HCT116 (cell line): ENCODE measurements around the gene ALPL. TPM values are rescaled to one million over a fixed set of nuclear protein-coding genes. Genes with fewer than 3 reads are reported as not detected.

Source experiments
- ATAC-seq: fragments of 200-7000 bp; cut with Tn5 transposase; 2 replicates; pipeline ENCODE4 v1.9.1; 2020; ENCODE audit warnings: mild to moderate bottlenecking, moderate library complexity
- BruUV-seq: library from RNA; stranded (reverse); fragments of 400-500 nt; replicated peaks from 2 replicates; lab custom pipeline; 2021; lab: Mats Ljungman, UMichigan
- CTCF ChIA-PET: fragments of 300-600 bp; sonication (Branson Sonifier 250); formaldehyde crosslinking; loops from one replicate; lab custom pipeline; 2021; ENCODE audit warnings: antibody characterized with exemption; lab: Charles Lee
- POLR2A ChIA-PET: fragments of 300-600, 350-600 bp; sonication (Branson Sonifier 250); formaldehyde crosslinking; loops from one replicate; lab custom pipeline; 2021; ENCODE audit warnings: antibody characterized with exemption; lab: Charles Lee
- RAD21 ChIA-PET, 2 experiments: fragments of 300-600 bp; sonication (Branson Sonifier 250); formaldehyde crosslinking; loops; one replicate each; lab custom pipeline; 2023; ENCODE audit warnings: low total read pairs in 2 of 2; ENCODE audit not compliant: uncharacterized antibody in 2 of 2, unreplicated experiment in 2 of 2, low non-redundant PET in 1 of 2; lab: Charles Lee
- DNase-seq: peaks from one replicate; pipeline ENCODE4 v3.0.0-alpha.2; 2010; ENCODE audit warnings: low read depth, low spot score
- H2AFZ ChIP-seq: fragments of 200-600 bp; shearing (Covaris generic), sonication (generic); 2 replicates; pipeline ENCODE4 v1.6.1; 2017; ENCODE audit warnings: low read depth, mixed run types, mixed read lengths, antibody characterized with exemption, low read length; ENCODE audit not compliant: poor library complexity, severe bottlenecking
- H3K27ac ChIP-seq: 2 replicates; pipeline ENCODE4 v1.5.1; 2012; ENCODE audit warnings: low read depth, low read length
- H3K27me3 ChIP-seq: fragments of 200-600 bp; sonication (generic); 2 replicates; pipeline ENCODE4 v1.6.1; 2016; ENCODE audit warnings: mixed run types, low read length, mixed read lengths; ENCODE audit not compliant: insufficient read depth
- H3K36me3 ChIP-seq, 2 experiments: fragments of 200-500 bp in 1 of 2; fragments of 200-600 bp in 1 of 2; sonication (Bioruptor generic) in 1 of 2; sonication (generic) in 1 of 2; 2 replicates each; pipeline versions ENCODE4 v1.5.1 to v1.6.1; 2014 to 2016; ENCODE audit warnings: low read length in 2 of 2, inconsistent platforms in 1 of 2, mixed read lengths in 1 of 2, mixed run types in 1 of 2; ENCODE audit not compliant: insufficient read depth in 2 of 2, control insufficient read depth in 1 of 2
- H3K4me1 ChIP-seq, 2 experiments: fragments of 200-600 bp in 1 of 2; sonication (generic) in 1 of 2; 2 replicates each; pipeline versions ENCODE4 v1.5.1 to v1.6.1; 2012 to 2017; ENCODE audit warnings: low read length in 2 of 2, inconsistent platforms in 1 of 2, mild to moderate bottlenecking in 1 of 2, mixed read lengths in 1 of 2, mixed run types in 1 of 2, moderate library complexity in 1 of 2; ENCODE audit not compliant: insufficient read depth in 2 of 2, control insufficient read depth in 1 of 2
- H3K4me2 ChIP-seq: fragments of 200-600 bp; sonication (generic); 2 replicates; pipeline ENCODE4 v1.6.1; 2017; ENCODE audit warnings: mixed run types, low read length, mixed read lengths
- H3K4me3 ChIP-seq, 2 experiments: fragments of 200-600 bp in 1 of 2; sonication (generic) in 1 of 2; replicated peaks in 1 of 2; 2 replicates each; pipeline ENCODE4 v1.5.1; 2011 to 2016; ENCODE audit warnings: low read length in 2 of 2, control low read depth in 1 of 2, low read depth in 1 of 2, mild to moderate bottlenecking in 1 of 2, mixed read lengths in 1 of 2, mixed run types in 1 of 2
- H3K79me2 ChIP-seq: fragments of 200-600 bp; sonication (generic); 2 replicates; pipeline ENCODE4 v1.6.1; 2017; ENCODE audit warnings: mild to moderate bottlenecking, mixed run types, low read length, moderate library complexity, mixed read lengths; ENCODE audit not compliant: insufficient read depth
- H3K9ac ChIP-seq: fragments of 200-600 bp; sonication (generic); 2 replicates; pipeline ENCODE4 v1.6.1; 2016; ENCODE audit warnings: low read length, mixed read lengths
- H3K9me2 ChIP-seq: fragments of 200-600 bp; sonication (generic), shearing (Covaris generic); 2 replicates; pipeline ENCODE4 v1.6.1; 2017; ENCODE audit warnings: mixed run types, mild to moderate bottlenecking, moderate library complexity; ENCODE audit not compliant: insufficient read depth
- H3K9me3 ChIP-seq, 2 experiments: fragments of 200-500 bp in 1 of 2; fragments of 200-600 bp in 1 of 2; sonication (Bioruptor generic) in 1 of 2; sonication (generic) in 1 of 2; 2 replicates each; pipeline ENCODE4 v1.6.1; 2014 to 2017; ENCODE audit warnings: low read length in 2 of 2, mixed read lengths in 2 of 2, inconsistent platforms in 1 of 2, low read depth in 1 of 2, mild to moderate bottlenecking in 1 of 2, mixed run types in 1 of 2, moderate library complexity in 1 of 2; ENCODE audit not compliant: control insufficient read depth in 1 of 2, insufficient read depth in 1 of 2
- H4K20me1 ChIP-seq: fragments of 200-600 bp; sonication (generic), shearing (Covaris generic); 2 replicates; pipeline ENCODE4 v1.6.1; 2017; ENCODE audit warnings: mixed run types, mild to moderate bottlenecking, moderate library complexity; ENCODE audit not compliant: insufficient read depth
- ATF3 ChIP-seq: IDR thresholded peaks from 2 replicates; pipeline ENCODE4 v1.6.1; 2012
- CEBPB ChIP-seq: IDR thresholded peaks from 2 replicates; pipeline ENCODE4 v1.6.1; 2012; ENCODE audit warnings: low read depth
- CTCF ChIP-seq, 3 experiments: fragments of 200-600 bp in 1 of 3; sonication (generic) in 1 of 3; IDR thresholded peaks in 2 of 3; conservative IDR thresholded peaks in 1 of 3; 2 replicates each; pipeline ENCODE4 v1.5.1; 2012 to 2017; ENCODE audit warnings: low read depth in 2 of 3, low read length in 2 of 3, antibody characterized with exemption in 1 of 3, borderline replicate concordance in 1 of 3, control low read depth in 1 of 3, mild to moderate bottlenecking in 1 of 3, mixed read lengths in 1 of 3, mixed run types in 1 of 3, moderate library complexity in 1 of 3; ENCODE audit not compliant: insufficient read depth in 1 of 3
- EGR1 ChIP-seq: IDR thresholded peaks from 2 replicates; pipeline ENCODE4 v1.6.1; 2012; ENCODE audit warnings: low read depth
- ELF1 ChIP-seq: IDR thresholded peaks from 2 replicates; pipeline ENCODE4 v1.6.1; 2012; ENCODE audit warnings: low read depth, borderline replicate concordance
- EZH2 ChIP-seq: fragments of 200-600 bp; sonication (generic); IDR thresholded peaks from 2 replicates; pipeline ENCODE4 v1.6.1; 2017; ENCODE audit warnings: antibody characterized with exemption, mixed run types
- EZH2phosphoT487 ChIP-seq: fragments of 200-600 bp; IDR thresholded peaks from 2 replicates; pipeline ENCODE4 v1.6.1; 2018; ENCODE audit warnings: antibody characterized with exemption, borderline replicate concordance
- FOSL1 ChIP-seq: IDR thresholded peaks from 2 replicates; pipeline ENCODE4 v1.6.1; 2012; ENCODE audit warnings: low read depth
- JUND ChIP-seq: IDR thresholded peaks from 2 replicates; pipeline ENCODE4 v1.6.1; 2012
- MAX ChIP-seq: IDR thresholded peaks from 2 replicates; pipeline ENCODE4 v1.6.1; 2012
- POLR2AphosphoS5 ChIP-seq: IDR thresholded peaks from 2 replicates; pipeline ENCODE4 v1.6.1; 2011; ENCODE audit warnings: mild to moderate bottlenecking, low read depth, low read length, moderate library complexity
- RAD21 ChIP-seq: IDR thresholded peaks from 2 replicates; pipeline ENCODE4 v1.6.1; 2012; ENCODE audit warnings: low read depth, mild to moderate bottlenecking
- REST ChIP-seq: IDR thresholded peaks from 2 replicates; pipeline ENCODE4 v1.6.1; 2012; ENCODE audit warnings: low read depth
- SP1 ChIP-seq: IDR thresholded peaks from 2 replicates; pipeline ENCODE4 v1.6.1; 2012; ENCODE audit warnings: low read depth
- SRF ChIP-seq: IDR thresholded peaks from 2 replicates; pipeline ENCODE4 v1.6.1; 2012; ENCODE audit warnings: low read depth
- TCF7L2 ChIP-seq: IDR thresholded peaks from 2 replicates; pipeline ENCODE4 v1.7.0; 2011; ENCODE audit warnings: borderline replicate concordance, inconsistent platforms; ENCODE audit not compliant: insufficient read depth, insufficient read length; ENCODE audit errors: extremely low read depth
- YY1 ChIP-seq: IDR thresholded peaks from 2 replicates; pipeline ENCODE4 v1.6.1; 2011; ENCODE audit warnings: low read length, low read depth, moderate library complexity, mild to moderate bottlenecking; ENCODE audit not compliant: insufficient replicate concordance; ENCODE audit errors: extremely low read depth
- ZBTB33 ChIP-seq: IDR thresholded peaks from 2 replicates; pipeline ENCODE4 v1.6.1; 2011; ENCODE audit warnings: mild to moderate bottlenecking, low read length, moderate library complexity; ENCODE audit not compliant: insufficient replicate concordance; ENCODE audit errors: extremely low read depth
- ZNF274 ChIP-seq: fragments of 200-500 bp; sonication (Bioruptor generic); IDR thresholded peaks from 2 replicates; pipeline ENCODE4 v1.6.1; 2014; ENCODE audit warnings: mild to moderate bottlenecking, low read depth, low read length, inconsistent platforms
- intact Hi-C: fragments of 100-400 bp; cut with micrococcal nuclease; formaldehyde crosslinking; loops from 2 replicates; pipeline ENCODE4 v1.10.0; 2022
- total RNA-seq: library from RNA; stranded (reverse); gene quantifications from one replicate; pipeline ENCODE4 v1.2.1, GENCODE V29; 2021; ENCODE audit not compliant: unreplicated experiment

ALPL gene
- total RNA-seq, 1 experiment from 2014 or later: 0.61 TPM

GRCh38 chr1:21597753-21598152 lies 88.5 kb downstream of the ALPL start:
- no peaks in the 10 kb centered on the region for H3K36me3 ChIP-seq
- DNase-seq (no peak), ATAC-seq (no peak)
- H3K27me3 ChIP-seq: no peaks in the 10 kb centered on the region
- ChIA-PET POLR2A (no interaction called here), CTCF (no interaction called here), RAD21 (no interaction called here)
- H3K79me2 ChIP-seq: no peaks in the 10 kb centered on the region
- H3K4me1 ChIP-seq: peaks cover 7 to 13% of the 10 kb centered on the region in 2 experiments; a peak in 3 of 4 replicates
- H3K4me2 ChIP-seq: no peak overlapping the region
- H3K9ac ChIP-seq: no peak overlapping the region
- no peaks in the 10 kb centered on the region for H4K20me1 ChIP-seq
- H3K9me2 ChIP-seq: no peaks in the 10 kb centered on the region
- no peaks in the 10 kb centered on the region for H3K9me3 ChIP-seq
- no peak overlapping the region for H3K27ac ChIP-seq
- TF ChIP-seq ATF3: no peak
- no peak for TF ChIP-seq TCF7L2
- no peak for TF ChIP-seq ZNF274
- TF ChIP-seq POLR2AphosphoS5: no peak
- no peak for TF ChIP-seq ELF1
- TF ChIP-seq CEBPB: no peak
- TF ChIP-seq ZBTB33: no peak
- TF ChIP-seq CTCF (IDR thresholded peaks at IDR 0.05 in 2 of 3, conservative IDR thresholded peaks at IDR 0.05 in 1 of 3; ENCODE audit: borderline replicate concordance in 1 of 3, insufficient read depth in 1 of 3, low read depth in 2 of 3, low read length in 2 of 3): no peak
- TF ChIP-seq JUND: no peak
- TF ChIP-seq REST: no peak
- TF ChIP-seq EZH2: no peak
- no peak for TF ChIP-seq SRF
- no peak for TF ChIP-seq SP1
- no peak for TF ChIP-seq RAD21
- TF ChIP-seq FOSL1: no peak
- no peak for TF ChIP-seq EGR1
- no peak for TF ChIP-seq MAX
- no peak for TF ChIP-seq EZH2phosphoT487
- no peak for TF ChIP-seq YY1
- intact Hi-C loops: no loop called here
- H2AFZ ChIP-seq: no peak overlapping the region
- no peak overlapping the region for H3K4me3 ChIP-seq
- no TSS peak for BruUV-seq
